ENCODE data around the gene ITPR3.

DNA sequence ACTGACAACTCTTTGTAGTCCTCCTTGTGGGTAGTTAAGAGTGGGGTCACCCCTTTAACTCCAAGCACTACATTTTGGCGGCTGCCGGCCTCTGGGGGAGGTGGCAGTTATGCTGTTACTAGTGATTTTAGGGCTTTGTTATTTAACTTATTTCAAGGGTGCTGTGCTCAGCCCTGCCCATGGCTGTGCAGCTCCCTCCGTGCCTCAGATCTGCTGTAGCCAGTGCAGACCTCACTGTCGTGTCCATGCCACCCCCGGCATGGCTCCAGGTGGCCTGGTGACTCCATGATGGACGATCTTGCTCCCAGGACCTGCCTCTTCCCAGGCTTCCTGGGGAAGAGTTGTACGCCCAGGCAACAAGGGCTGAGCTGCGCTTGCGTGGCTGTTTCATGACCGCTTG is 75.0 kb downstream of the ITPR3 start:
- TF ChIP-seq, protein P1, sequence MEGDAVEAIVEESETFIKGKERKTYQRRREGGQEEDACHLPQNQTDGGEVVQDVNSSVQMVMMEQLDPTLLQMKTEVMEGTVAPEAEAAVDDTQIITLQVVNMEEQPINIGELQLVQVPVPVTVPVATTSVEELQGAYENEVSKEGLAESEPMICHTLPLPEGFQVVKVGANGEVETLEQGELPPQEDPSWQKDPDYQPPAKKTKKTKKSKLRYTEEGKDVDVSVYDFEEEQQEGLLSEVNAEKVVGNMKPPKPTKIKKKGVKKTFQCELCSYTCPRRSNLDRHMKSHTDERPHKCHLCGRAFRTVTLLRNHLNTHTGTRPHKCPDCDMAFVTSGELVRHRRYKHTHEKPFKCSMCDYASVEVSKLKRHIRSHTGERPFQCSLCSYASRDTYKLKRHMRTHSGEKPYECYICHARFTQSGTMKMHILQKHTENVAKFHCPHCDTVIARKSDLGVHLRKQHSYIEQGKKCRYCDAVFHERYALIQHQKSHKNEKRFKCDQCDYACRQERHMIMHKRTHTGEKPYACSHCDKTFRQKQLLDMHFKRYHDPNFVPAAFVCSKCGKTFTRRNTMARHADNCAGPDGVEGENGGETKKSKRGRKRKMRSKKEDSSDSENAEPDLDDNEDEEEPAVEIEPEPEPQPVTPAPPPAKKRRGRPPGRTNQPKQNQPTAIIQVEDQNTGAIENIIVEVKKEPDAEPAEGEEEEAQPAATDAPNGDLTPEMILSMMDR (IDR thresholded peaks at IDR 0.05) = no peak
- no peak for TF ChIP-seq POLR2A (IDR thresholded peaks at IDR 0.05)
- TF ChIP-seq EP300 (IDR thresholded peaks at IDR 0.05) = no peak
